ENCODE results near the gene NIPSNAP2.
A peak's percentile ranks its signal among the peaks of the same experiment; 100 is the strongest.

Gene NIPSNAP2

GRCh38 chr7:55939514-55940123, 24.8 kb upstream of the NIPSNAP2 start:
- no peak for TF ChIP-seq USF1 (IDR thresholded peaks at IDR 0.05)

GRCh38 chr7:55946545-55946944, 17.8 kb upstream of the NIPSNAP2 start:
- TF ChIP-seq EGR1 (IDR thresholded peaks at IDR 0.05) (no peak), FOXM1 (IDR thresholded peaks at IDR 0.05; ENCODE audit: borderline replicate concordance, low read depth) (no peak), TEAD4 (IDR thresholded peaks at IDR 0.05) (no peak), RAD21 (IDR thresholded peaks at IDR 0.05; ENCODE audit: low read depth) (no peak), REST (IDR thresholded peaks at IDR 0.05; ENCODE audit: low read depth) (no peak), NFIC (IDR thresholded peaks at IDR 0.05) (no peak), TAF1 (IDR thresholded peaks at IDR 0.05; ENCODE audit: low read depth) (no peak), MAX (IDR thresholded peaks at IDR 0.05) (no peak), TCF12 (IDR thresholded peaks at IDR 0.05; ENCODE audit: low read depth) (no peak), EP300 (IDR thresholded peaks at IDR 0.05; ENCODE audit: borderline replicate concordance) (no peak)

GRCh38 chr7:55951637-55952351, 12.6 kb upstream of the NIPSNAP2 start, which contains the start of gene MRPS17:
Gene MRPS17 (plus strand): TSS chr7:55951877. CDS start chr7:55953196, 1,319 bp downstream.
- TF ChIP-seq REST (IDR thresholded peaks at IDR 0.05; ENCODE audit: low read depth) (no peak), EP300 (IDR thresholded peaks at IDR 0.05; ENCODE audit: borderline replicate concordance) (no peak), ZBTB7A (IDR thresholded peaks at IDR 0.05; ENCODE audit: low read depth) (0 out of 2 replicates have a peak, but pooled peaks have one; percentile 44), YY1 (IDR thresholded peaks at IDR 0.05; ENCODE audit: low read depth) (peak; percentile 59; the same call in 1 of the 2 replicates), RAD21 (IDR thresholded peaks at IDR 0.05; ENCODE audit: low read depth) (no peak), EGR1 (IDR thresholded peaks at IDR 0.05) (no peak), CREB1 (IDR thresholded peaks at IDR 0.05; ENCODE audit: low read depth) (peak; percentile 88), FOXM1 (IDR thresholded peaks at IDR 0.05; ENCODE audit: borderline replicate concordance, low read depth) (no peak), TCF12 (IDR thresholded peaks at IDR 0.05; ENCODE audit: low read depth) (peak; percentile 25; the same call in 1 of the 2 replicates), TEAD4 (IDR thresholded peaks at IDR 0.05) (0 out of 2 replicates have a peak, but pooled peaks have one; percentile 41), TAF1 (IDR thresholded peaks at IDR 0.05; ENCODE audit: low read depth) (peak; percentile 89), USF1 (IDR thresholded peaks at IDR 0.05) (no peak; the same call in 1 of the 2 replicates), NFIC (IDR thresholded peaks at IDR 0.05) (peak; percentile 38; the same call in 1 of the 2 replicates), MAX (IDR thresholded peaks at IDR 0.05) (peak; percentile 95), CEBPB (IDR thresholded peaks at IDR 0.05) (no peak)

GRCh38 chr7:55953707-55954475, 10.5 kb upstream of the NIPSNAP2 start:
- TF ChIP-seq TCF12 (IDR thresholded peaks at IDR 0.05; ENCODE audit: low read depth) (no peak), FOXM1 (IDR thresholded peaks at IDR 0.05; ENCODE audit: borderline replicate concordance, low read depth) (no peak), NFIC (IDR thresholded peaks at IDR 0.05) (no peak), USF1 (IDR thresholded peaks at IDR 0.05) (no peak), REST (IDR thresholded peaks at IDR 0.05; ENCODE audit: low read depth) (no peak), TEAD4 (IDR thresholded peaks at IDR 0.05) (no peak), EP300 (IDR thresholded peaks at IDR 0.05; ENCODE audit: borderline replicate concordance) (no peak), YY1 (IDR thresholded peaks at IDR 0.05; ENCODE audit: low read depth) (no peak), RAD21 (IDR thresholded peaks at IDR 0.05; ENCODE audit: low read depth) (no peak), TAF1 (IDR thresholded peaks at IDR 0.05; ENCODE audit: low read depth) (no peak), CREB1 (IDR thresholded peaks at IDR 0.05; ENCODE audit: low read depth) (no peak), MAX (IDR thresholded peaks at IDR 0.05) (no peak), ZBTB7A (IDR thresholded peaks at IDR 0.05; ENCODE audit: low read depth) (no peak), EGR1 (IDR thresholded peaks at IDR 0.05) (no peak), CEBPB (IDR thresholded peaks at IDR 0.05) (no peak)
